ENCODE measurements around the gene ODAM.
"Not testable (repeated sequence)": the region's sequence is repeated elsewhere in the genome, so short reads cannot be mapped to it uniquely, and the experiment has no call there.

ODAM gene

GRCh38 chr4:70195425-70195824 lies at the start of gene ODAM:
Gene ODAM, plus strand, starts transcription at chr4:70195725. Its CDS starts 819 bp downstream, at chr4:70196544.
- no peak for DNase-seq

- DNase-seq, result no peak
Observed at GRCh38 chr4:70151271-70151670, 44.3 kb upstream of the ODAM start.

GRCh38 chr4:70152088-70152487 lies 43.4 kb upstream of the ODAM start:
- no peak for DNase-seq

GRCh38 chr4:70153937-70154336 lies 41.6 kb upstream of the ODAM start, which contains the start of gene PRR27:
Gene PRR27, plus strand, starts transcription at chr4:70154237. Its CDS starts 139 bp downstream, at chr4:70154376.
- DNase-seq, result no peak

- no peak for DNase-seq
Observed at GRCh38 chr4:70158576-70158975, 36.9 kb upstream of the ODAM start.

GRCh38 chr4:70177090-70177489 lies 18.4 kb upstream of the ODAM start:
- no peak for DNase-seq

GRCh38 chr4:70178075-70178660 lies 17.4 kb upstream of the ODAM start:
- DNase-seq, result no peak

- no peak for DNase-seq
Observed at GRCh38 chr4:70179811-70180210, 15.7 kb upstream of the ODAM start.

- DNase-seq, result no peak
Observed at GRCh38 chr4:70181864-70182263, 13.7 kb upstream of the ODAM start.

- no peak for DNase-seq
Observed at GRCh38 chr4:70182517-70183167, 12.9 kb upstream of the ODAM start.

GRCh38 chr4:70183168-70183939 lies 12.2 kb upstream of the ODAM start:
- DNase-seq, result peak; percentile 13

GRCh38 chr4:70183940-70184246 lies 11.6 kb upstream of the ODAM start:
- DNase-seq, result no peak

GRCh38 chr4:70187216-70187615 lies 8.3 kb upstream of the ODAM start:
- no peak for DNase-seq

- no peak for DNase-seq
Observed at GRCh38 chr4:70190579-70190978, 4.9 kb upstream of the ODAM start.

- no peak for DNase-seq
Observed at GRCh38 chr4:70191647-70192046, 3.9 kb upstream of the ODAM start.

GRCh38 chr4:70192895-70193294 lies 2.6 kb upstream of the ODAM start:
- no peak for DNase-seq

GRCh38 chr4:70196857-70197256 lies 1.3 kb downstream of the ODAM start:
- DNase-seq, result no peak

GRCh38 chr4:70197842-70198241 lies 2.3 kb downstream of the ODAM start:
- no peak for DNase-seq

GRCh38 chr4:70203601-70204000 lies 8.1 kb downstream of the ODAM start:
- no peak for DNase-seq

- not testable (repeated sequence) for DNase-seq
Observed at GRCh38 chr4:70212752-70213151, 17.2 kb downstream of the ODAM start.

GRCh38 chr4:70216109-70216508 lies 20.6 kb downstream of the ODAM start:
- DNase-seq, result not testable (repeated sequence)

GRCh38 chr4:70216550-70216949 lies 21.0 kb downstream of the ODAM start:
- DNase-seq, result not testable (repeated sequence)

GRCh38 chr4:70221389-70221788 lies 25.9 kb downstream of the ODAM start:
- DNase-seq, result not testable (repeated sequence)

GRCh38 chr4:70221818-70222217 lies 26.3 kb downstream of the ODAM start:
- DNase-seq, result not testable (repeated sequence)

Measured in NCI-H1092 treated with DMSO at 0.1 percent for 48 hours (cell line).